HG03439 (cell line): ENCODE data around the gene CDK10.
"Not testable (repeated sequence)": the region's sequence is repeated elsewhere in the genome, so short reads cannot be mapped to it uniquely, and the experiment has no call there.

ENCODE experiments used
- ATAC-seq: cut with Tn5 transposase; IDR thresholded peaks from one replicate; pipeline ENCODE4 v1.9.1; 2021; ENCODE audit warnings: mild to moderate bottlenecking, moderate library complexity; ENCODE audit not compliant: unreplicated experiment

CDK10 gene

GRCh38 chr16:89667000-89667399 lies 19.5 kb upstream of the CDK10 start:
- not testable (repeated sequence) for ATAC-seq

DNA sequence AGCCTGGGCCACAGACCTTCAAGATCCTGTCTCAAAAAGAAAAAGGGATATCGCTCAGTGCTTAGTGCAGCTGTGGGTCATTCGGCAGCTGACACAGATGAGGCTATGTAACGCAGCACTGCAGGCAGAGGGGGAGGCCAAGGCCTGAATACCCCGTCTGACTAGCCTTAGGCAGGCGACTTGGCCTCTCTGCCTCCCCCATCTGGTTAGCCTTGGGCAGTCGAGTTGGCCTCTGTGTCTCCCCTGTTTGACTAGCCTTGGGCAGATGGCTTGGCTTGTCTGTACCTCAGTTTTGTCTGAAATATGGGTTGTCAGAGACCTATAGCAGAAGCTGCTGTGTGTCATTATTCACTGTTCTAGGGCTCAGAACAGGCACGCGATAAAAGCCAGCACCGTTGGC lies 18.9 kb upstream of the CDK10 start:
- ATAC-seq = no peak

- no peak for ATAC-seq
Measured at GRCh38 chr16:89668790-89669158, 17.7 kb upstream of the CDK10 start.

GRCh38 chr16:89669755-89670154 lies 16.7 kb upstream of the CDK10 start:
- no peak for ATAC-seq

DNA sequence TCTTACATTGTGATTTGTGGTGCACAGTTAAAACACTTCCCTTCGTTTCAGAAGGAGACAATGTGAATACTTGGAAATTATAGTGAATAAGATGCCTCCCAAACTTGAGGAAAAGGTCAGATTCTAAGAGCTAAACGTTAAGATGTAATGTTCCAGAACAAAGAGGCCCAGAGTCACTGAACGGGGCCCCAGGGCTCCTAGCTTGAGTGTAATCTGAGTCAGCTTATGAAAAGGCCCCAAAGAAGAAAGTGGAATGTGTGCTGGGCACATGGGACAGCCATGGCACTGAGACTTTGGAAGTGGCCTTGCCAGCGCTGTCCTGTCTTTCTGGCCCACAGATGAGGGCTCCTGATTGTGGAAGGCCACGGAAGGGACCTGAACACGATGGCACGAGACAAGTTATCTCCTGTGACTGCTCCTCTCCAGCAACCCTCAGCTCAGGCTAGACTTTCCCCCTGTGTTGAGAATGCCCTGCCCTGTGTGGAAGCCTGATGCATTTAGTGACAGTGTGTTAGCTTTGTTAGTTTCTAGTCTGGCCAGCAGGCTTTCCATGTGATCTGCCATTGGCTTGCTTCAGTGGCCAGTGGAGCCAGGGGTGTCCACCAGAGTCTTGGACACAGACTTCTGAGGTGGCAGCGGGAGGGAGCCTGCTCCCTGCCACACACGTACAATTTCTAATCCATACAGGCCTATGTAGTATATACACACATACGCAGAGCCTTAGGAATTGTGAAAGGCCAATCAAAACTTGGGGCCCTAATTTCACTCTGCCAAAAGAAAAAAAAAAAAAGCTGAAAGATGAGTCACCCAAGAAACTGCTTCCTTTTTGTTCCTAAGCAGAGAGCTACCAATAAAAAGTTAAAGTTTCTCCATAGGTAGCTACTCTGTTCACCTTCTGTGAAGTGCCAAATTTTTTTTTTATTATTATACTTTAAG lies 15.7 kb upstream of the CDK10 start:
- ATAC-seq = no peak

DNA sequence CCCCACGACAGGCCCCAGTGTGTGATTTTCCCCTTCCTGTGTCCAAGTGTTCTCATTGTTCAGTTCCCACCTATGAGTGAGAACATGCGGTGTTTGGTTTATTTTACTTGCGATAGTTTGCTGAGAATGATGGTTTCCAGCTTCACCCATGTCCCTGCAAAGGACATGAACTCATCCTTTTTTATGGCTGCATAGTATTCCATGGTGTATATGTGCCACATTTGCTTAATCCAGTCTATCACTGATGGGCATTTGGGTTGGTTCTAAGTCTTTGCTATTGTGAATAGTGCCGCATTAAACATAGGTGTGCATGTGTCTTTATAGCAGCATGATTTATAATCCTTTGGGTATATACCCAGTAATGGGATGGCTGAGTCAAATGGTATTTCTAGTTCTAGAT lies 14.9 kb upstream of the CDK10 start:
- ATAC-seq = not testable (repeated sequence)

- ATAC-seq = no peak
Measured at GRCh38 chr16:89672177-89672941, 14.1 kb upstream of the CDK10 start.

GRCh38 chr16:89678258-89678657 lies 8.2 kb upstream of the CDK10 start:
- ATAC-seq = no peak

DNA sequence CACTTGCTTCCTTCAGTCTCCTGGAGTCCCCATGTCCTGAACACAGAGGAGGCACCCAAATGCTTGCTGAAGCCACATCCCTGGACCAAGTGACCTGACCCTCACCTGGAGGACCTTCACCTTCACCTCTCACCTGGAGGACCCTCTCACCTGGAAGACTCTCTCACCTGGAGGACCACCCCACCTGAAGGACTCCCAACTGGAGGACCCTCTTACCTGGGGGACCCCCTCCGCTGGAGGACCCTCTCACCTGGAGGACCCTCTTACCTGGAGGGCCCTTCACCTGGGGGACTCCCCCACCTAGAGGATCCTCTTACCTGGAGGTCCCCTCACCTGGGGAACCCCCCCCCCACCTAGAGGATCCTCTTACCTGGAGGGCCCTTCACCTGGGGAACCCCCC lies 573 bp upstream of the CDK10 start:
- no peak for ATAC-seq

- peak; percentile 37 for ATAC-seq
Measured at GRCh38 chr16:89687092-89687940, 827 bp downstream of the CDK10 start.

DNA sequence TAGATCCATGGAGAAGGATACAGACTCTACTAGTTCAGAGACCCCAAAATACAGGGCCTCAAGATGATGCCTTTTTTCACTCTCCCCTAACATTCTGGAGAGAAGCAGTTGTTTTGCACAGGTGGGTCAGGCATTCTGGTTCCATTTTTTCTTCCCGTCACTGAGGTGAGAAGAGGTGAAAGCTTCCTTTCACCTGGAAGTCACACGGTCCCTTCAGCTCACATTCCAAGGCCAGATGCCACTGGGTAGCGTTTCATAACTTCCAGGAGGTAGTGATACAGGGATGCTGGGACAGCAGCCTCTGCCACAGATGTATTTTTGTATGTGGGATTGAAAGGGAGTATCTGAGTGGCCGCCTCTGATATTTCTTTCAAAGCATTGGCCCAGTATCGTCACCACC lies 1.9 kb downstream of the CDK10 start:
- no peak for ATAC-seq

- no peak for ATAC-seq
Measured at GRCh38 chr16:89689142-89689541, 2.7 kb downstream of the CDK10 start.

GRCh38 chr16:89689621-89690020 lies 3.1 kb downstream of the CDK10 start:
- ATAC-seq = not testable (repeated sequence)

GRCh38 chr16:89690392-89690901 lies 4.0 kb downstream of the CDK10 start:
- no peak for ATAC-seq

DNA sequence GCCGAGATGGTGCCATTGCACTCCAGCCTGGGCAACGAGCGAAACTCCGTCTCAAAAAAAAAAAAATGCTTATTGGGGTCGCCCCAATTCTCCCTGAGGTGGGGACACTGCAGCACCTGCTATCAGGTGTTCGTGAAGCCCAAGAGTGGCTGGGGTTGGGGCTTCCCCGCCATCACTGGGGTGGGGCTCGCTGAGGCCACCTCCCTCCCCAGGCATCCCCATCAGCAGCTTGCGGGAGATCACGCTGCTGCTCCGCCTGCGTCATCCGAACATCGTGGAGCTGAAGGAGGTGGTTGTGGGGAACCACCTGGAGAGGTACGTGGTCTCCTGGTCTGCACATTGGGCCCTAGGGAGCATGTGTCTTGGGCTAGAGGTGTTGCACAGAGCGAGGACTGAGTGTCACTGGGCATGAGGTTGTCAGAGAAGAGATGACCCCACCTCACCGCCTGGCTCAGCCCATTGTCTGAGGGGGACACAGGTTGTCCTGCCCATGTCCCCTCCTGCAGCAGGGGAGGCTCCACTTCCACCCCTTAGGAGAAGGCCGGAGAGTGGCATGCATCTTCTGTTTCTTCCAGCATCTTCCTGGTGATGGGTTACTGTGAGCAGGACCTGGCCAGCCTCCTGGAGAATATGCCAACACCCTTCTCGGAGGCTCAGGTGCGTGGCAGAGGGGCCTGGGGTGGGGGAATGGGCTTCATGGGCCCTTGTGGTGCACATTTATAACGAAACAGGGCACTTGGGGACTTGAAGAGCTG lies 4.9 kb downstream of the CDK10 start:
- no peak for ATAC-seq

DNA sequence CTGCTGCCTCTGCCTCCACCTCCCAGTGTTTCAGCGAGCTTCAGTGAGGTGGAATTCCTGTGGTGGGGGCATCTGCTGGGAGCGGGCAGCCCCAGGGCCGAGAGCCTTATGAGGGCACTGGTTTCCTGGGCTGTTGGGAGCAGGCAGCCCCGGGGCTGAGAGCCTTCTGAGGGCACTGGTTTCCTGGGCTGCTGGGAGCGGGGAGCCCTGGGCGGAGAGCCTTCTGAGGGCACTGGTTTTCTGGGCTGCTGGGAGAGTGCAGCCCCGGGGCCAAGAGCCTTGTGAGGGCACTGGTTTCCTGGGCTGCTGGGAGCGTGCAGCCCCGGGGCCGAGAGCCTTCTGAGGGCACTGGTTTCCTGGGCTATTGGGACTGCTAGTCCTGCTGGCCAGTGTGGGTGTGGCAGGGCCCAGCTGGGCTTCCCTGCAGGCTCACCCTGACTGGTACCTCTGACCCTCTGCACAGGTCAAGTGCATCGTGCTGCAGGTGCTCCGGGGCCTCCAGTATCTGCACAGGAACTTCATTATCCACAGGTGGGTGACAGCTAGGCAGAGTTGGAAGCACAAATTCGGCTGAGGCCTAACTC lies 5.6 kb downstream of the CDK10 start:
- ATAC-seq = no peak

- no peak for ATAC-seq
Measured at GRCh38 chr16:89693289-89693731, 6.8 kb downstream of the CDK10 start.

GRCh38 chr16:89693931-89694783 lies 7.7 kb downstream of the CDK10 start:
- no peak for ATAC-seq

DNA sequence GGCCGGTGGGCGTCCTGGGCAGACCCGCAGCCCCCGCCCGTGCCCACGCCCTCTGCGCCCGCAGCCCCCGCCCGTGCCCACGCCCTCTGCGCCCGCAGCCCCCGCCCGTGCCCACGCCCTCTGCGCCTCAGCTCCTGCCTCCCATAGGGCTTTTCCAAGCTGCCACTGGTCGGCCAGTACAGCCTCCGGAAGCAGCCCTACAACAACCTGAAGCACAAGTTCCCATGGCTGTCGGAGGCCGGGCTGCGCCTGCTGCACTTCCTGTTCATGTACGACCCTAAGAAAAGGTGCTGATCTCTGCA lies 8.2 kb downstream of the CDK10 start:
- not testable (repeated sequence) for ATAC-seq
